IPS-20b (cell line): Measurements from ENCODE around the gene PROM2.
"Not testable (repeated sequence)": the region's sequence is repeated elsewhere in the genome, so short reads cannot be mapped to it uniquely, and the experiment has no call there.

ENCODE experiments used
- H3K27ac ChIP-seq: one replicate; pipeline ENCODE4 v1.5.1; 2013; ENCODE audit warnings: low read length
- H3K27me3 ChIP-seq: 2 replicates; pipeline ENCODE4 v1.6.1; 2013; ENCODE audit warnings: mild to moderate bottlenecking, low read length, inconsistent platforms; ENCODE audit not compliant: insufficient read depth
- H3K36me3 ChIP-seq: 2 replicates; pipeline ENCODE4 v1.6.1; 2013; ENCODE audit warnings: low read depth, mild to moderate bottlenecking, inconsistent platforms, low read length, moderate library complexity; ENCODE audit not compliant: insufficient read depth
- H3K4me1 ChIP-seq: 2 replicates; pipeline ENCODE4 v1.6.1; 2013; ENCODE audit warnings: mild to moderate bottlenecking, control low read depth, inconsistent platforms, low read length, moderate library complexity; ENCODE audit not compliant: insufficient read depth
- H3K4me3 ChIP-seq: 2 replicates; pipeline ENCODE4 v1.5.1; 2013; ENCODE audit warnings: mild to moderate bottlenecking, low read length, inconsistent platforms
- H3K9ac ChIP-seq: 2 replicates; pipeline ENCODE4 v1.6.1; 2013; ENCODE audit warnings: low read depth, mild to moderate bottlenecking, inconsistent platforms, low read length, moderate library complexity
- H3K9me3 ChIP-seq: 2 replicates; pipeline ENCODE4 v1.6.1; 2013; ENCODE audit warnings: mild to moderate bottlenecking, low read depth, low read length, inconsistent platforms; ENCODE audit not compliant: insufficient read depth

The PROM2 gene

GRCh38 chr2:95260028-95261023 lies 13.9 kb upstream of the PROM2 start:
- 0 out of 2 replicates have a peak, but pooled peaks cover 4% of the 10 kb centered on the region for H3K4me1 ChIP-seq
- H3K9ac ChIP-seq, result no peak overlapping the region
- no peaks in the 10 kb centered on the region for H3K27me3 ChIP-seq
- no peak overlapping the region for H3K4me3 ChIP-seq
- peaks cover 8% of the 10 kb centered on the region for H3K9me3 ChIP-seq
- H3K27ac ChIP-seq, result no peak overlapping the region
- H3K36me3 ChIP-seq, result no peaks in the 10 kb centered on the region

GRCh38 chr2:95261602-95262001 lies 12.6 kb upstream of the PROM2 start:
- no peak overlapping the region for H3K4me3 ChIP-seq
- H3K4me1 ChIP-seq, result 0 out of 2 replicates have a peak, but pooled peaks cover 4% of the 10 kb centered on the region
- H3K27me3 ChIP-seq, result no peaks in the 10 kb centered on the region
- no peak overlapping the region for H3K9ac ChIP-seq
- H3K36me3 ChIP-seq, result no peaks in the 10 kb centered on the region
- H3K27ac ChIP-seq, result no peak overlapping the region
- H3K9me3 ChIP-seq, result peaks cover 8% of the 10 kb centered on the region

- Histone ChIP-seq H3K4me3 (no peak overlapping the region), H3K9me3 (peaks cover 6% of the 10 kb centered on the region), H3K27me3 (no peaks in the 10 kb centered on the region), H3K4me1 (0 out of 2 replicates have a peak, but pooled peaks cover 4% of the 10 kb centered on the region), H3K27ac (no peak overlapping the region), H3K36me3 (no peaks in the 10 kb centered on the region), H3K9ac (no peak overlapping the region)
These were observed 11.2 kb upstream of the PROM2 start for GRCh38 chr2:95262896-95263542.

GRCh38 chr2:95264624-95265023 lies 9.6 kb upstream of the PROM2 start:
- no peaks in the 10 kb centered on the region for H3K9me3 ChIP-seq
- H3K9ac ChIP-seq, result no peak overlapping the region
- no peak overlapping the region for H3K27ac ChIP-seq
- H3K4me3 ChIP-seq, result no peak overlapping the region
- H3K36me3 ChIP-seq, result no peaks in the 10 kb centered on the region
- no peaks in the 10 kb centered on the region for H3K27me3 ChIP-seq
- 0 out of 2 replicates have a peak, but pooled peaks cover 4% of the 10 kb centered on the region for H3K4me1 ChIP-seq

- Histone ChIP-seq H3K36me3 (no peaks in the 10 kb centered on the region), H3K4me1 (0 out of 2 replicates have a peak, but pooled peaks cover 4% of the 10 kb centered on the region), H3K9me3 (no peaks in the 10 kb centered on the region), H3K4me3 (no peak overlapping the region), H3K9ac (no peak overlapping the region), H3K27ac (no peak overlapping the region), H3K27me3 (no peaks in the 10 kb centered on the region)
These were observed 9.1 kb upstream of the PROM2 start for GRCh38 chr2:95265182-95265581.

GRCh38 chr2:95266781-95267430 lies 7.3 kb upstream of the PROM2 start:
- Histone ChIP-seq H3K4me3 (no peak overlapping the region), H3K9me3 (no peaks in the 10 kb centered on the region), H3K9ac (no peak overlapping the region), H3K27me3 (no peaks in the 10 kb centered on the region), H3K36me3 (no peaks in the 10 kb centered on the region), H3K4me1 (0 out of 2 replicates have a peak, but pooled peaks cover 1% of the 10 kb centered on the region), H3K27ac (no peak overlapping the region)

GRCh38 chr2:95267458-95268210 lies 6.6 kb upstream of the PROM2 start:
- no peak overlapping the region for H3K9ac ChIP-seq
- no peaks in the 10 kb centered on the region for H3K36me3 ChIP-seq
- H3K27ac ChIP-seq, result no peak overlapping the region
- no peaks in the 10 kb centered on the region for H3K4me1 ChIP-seq
- no peak overlapping the region for H3K4me3 ChIP-seq
- no peaks in the 10 kb centered on the region for H3K9me3 ChIP-seq
- no peaks in the 10 kb centered on the region for H3K27me3 ChIP-seq

GRCh38 chr2:95268211-95269035 lies 5.8 kb upstream of the PROM2 start:
- Histone ChIP-seq H3K27ac (no peak overlapping the region), H3K4me1 (no peaks in the 10 kb centered on the region), H3K9ac (no peak overlapping the region), H3K27me3 (no peaks in the 10 kb centered on the region), H3K9me3 (no peaks in the 10 kb centered on the region), H3K36me3 (no peaks in the 10 kb centered on the region), H3K4me3 (no peak overlapping the region)

- Histone ChIP-seq H3K9me3 (no peaks in the 10 kb centered on the region), H3K9ac (no peak overlapping the region), H3K36me3 (no peaks in the 10 kb centered on the region), H3K27ac (no peak overlapping the region), H3K4me3 (no peak overlapping the region), H3K4me1 (no peaks in the 10 kb centered on the region), H3K27me3 (no peaks in the 10 kb centered on the region)
These were observed 5.1 kb upstream of the PROM2 start for GRCh38 chr2:95269036-95269680.

GRCh38 chr2:95269745-95270144 lies 4.5 kb upstream of the PROM2 start:
- not testable (repeated sequence) for H3K36me3 ChIP-seq, H3K27me3 ChIP-seq, H3K9me3 ChIP-seq, H3K9ac ChIP-seq, H3K4me3 ChIP-seq, H3K27ac ChIP-seq, H3K4me1 ChIP-seq
